Fibroblast of skin of right quadriceps (primary cell): ENCODE measurements around the gene HIPK4.
"Not testable (repeated sequence)": the region's sequence is repeated elsewhere in the genome, so short reads cannot be mapped to it uniquely, and the experiment has no call there.

Source experiments
- DNase-seq: peaks from one replicate; pipeline ENCODE4 v3.0.0-alpha.2; 2013

The HIPK4 gene

DNA sequence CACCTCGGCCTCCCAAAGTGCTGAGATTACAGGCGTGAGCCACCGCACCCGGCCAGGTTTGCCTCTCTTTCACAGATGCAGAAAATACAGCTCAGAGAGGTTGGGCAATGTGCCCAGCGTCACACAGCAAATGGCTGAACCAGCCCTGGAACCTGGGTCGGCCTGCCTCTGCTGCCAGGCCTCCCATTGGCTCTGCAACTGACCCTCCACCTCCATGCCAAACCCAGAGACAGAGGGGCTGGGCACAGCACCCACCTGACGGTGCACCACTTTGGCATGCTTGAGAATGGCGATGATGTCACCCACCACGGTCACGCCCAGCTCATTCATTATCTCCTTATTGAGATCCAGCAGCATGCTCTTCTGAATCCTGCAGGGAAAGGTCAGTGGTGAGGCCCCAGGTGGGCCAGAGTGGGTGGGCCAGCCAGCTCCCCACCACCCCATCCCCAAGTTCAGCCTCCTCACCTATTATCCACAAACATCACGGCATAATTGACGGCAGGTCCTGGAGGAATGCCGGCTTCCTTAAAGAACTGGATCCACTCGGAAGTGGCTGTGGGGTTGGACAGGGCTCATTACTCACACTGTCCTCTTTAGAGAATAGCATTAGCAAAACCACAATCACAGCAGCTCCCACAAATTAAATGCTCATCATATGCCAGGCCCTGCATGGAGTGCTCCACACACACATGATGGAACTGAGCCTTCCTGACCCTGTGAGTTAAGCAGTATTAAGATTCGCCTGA, 54.0 kb downstream of the HIPK4 start:
- no peak for DNase-seq

DNA sequence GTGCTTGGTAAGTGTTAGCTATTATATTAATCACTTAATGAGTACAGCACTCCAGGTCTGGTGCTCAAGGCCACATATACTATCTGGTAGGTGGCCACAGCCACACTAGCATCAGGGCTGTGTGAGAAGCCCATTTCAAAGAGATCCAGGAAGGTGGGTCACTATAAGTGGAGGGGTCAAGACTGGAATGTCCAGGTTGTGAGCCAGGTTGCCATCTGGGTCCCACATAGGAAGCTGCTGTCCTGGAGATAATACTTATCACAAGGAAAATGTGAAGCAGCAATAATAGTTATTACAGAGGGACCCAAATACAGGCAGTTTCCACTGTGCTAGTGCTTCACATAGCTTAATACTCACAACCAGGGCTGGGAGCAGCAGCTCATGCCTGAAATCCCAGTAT, 54.9 kb downstream of the HIPK4 start:
- no peak for DNase-seq

GRCh38 chr19:40333083-40333482, 56.9 kb downstream of the HIPK4 start:
- not testable (repeated sequence) for DNase-seq

- DNase-seq = no peak
Measured at GRCh38 chr19:40332669-40333068, 57.3 kb downstream of the HIPK4 start.

- DNase-seq = no peak
Measured at GRCh38 chr19:40331052-40331451, 58.9 kb downstream of the HIPK4 start.
